ENCODE results near the gene VAV2.

Gene VAV2

GRCh38 chr9:133980864-133981588, 11.1 kb downstream of the VAV2 start:
- DNase-seq: no peak

- DNase-seq: no peak
Measured at GRCh38 chr9:133979921-133980863, 11.9 kb downstream of the VAV2 start.

GRCh38 chr9:133979273-133979920, 12.7 kb downstream of the VAV2 start:
- no peak for DNase-seq

DNA sequence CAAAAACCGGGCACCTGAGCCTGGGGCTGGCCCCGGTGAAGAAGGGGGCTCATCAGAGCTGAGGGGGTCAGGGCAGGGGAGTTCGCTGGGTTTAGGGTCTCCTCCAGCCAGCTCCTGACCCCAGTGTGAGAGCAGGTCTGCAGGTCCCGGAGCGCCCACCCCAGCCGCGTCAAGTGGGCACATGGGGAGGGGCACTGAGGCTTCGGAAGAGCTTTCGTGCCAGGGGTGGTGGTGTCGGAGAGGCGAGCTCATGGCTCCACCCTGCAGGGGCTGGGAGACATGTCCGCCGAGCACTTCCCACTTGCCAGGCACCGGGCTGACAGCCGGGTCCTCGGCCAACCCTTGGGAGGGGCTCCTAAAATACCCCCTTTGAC, 13.2 kb downstream of the VAV2 start:
- no peak for DNase-seq

- no peak for DNase-seq
Measured at GRCh38 chr9:133978226-133978898, 13.8 kb downstream of the VAV2 start.

- no peak for DNase-seq
Measured at GRCh38 chr9:133977421-133978201, 14.5 kb downstream of the VAV2 start.

DNA sequence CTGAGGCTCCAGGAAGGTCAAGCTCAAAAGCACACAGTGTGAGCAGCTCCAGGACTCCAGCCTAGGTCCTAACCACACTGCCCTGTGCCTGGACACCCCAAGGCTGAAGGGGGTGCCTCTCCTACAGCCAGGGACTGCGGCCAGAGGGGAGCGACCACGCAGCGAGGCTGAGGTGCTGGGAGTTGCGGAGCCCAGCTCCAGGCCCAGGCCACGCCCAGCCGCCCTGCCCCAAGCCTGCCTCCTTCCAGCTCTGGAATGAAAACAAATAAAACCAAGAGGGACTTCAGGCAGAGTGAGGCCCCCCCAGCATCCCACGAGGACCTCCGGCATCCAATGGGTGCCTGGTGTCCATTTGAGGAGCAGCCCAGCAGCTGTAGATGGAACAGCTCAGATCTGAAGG, 15.2 kb downstream of the VAV2 start:
- no peak for DNase-seq

GRCh38 chr9:133976191-133976861, 15.8 kb downstream of the VAV2 start:
- DNase-seq: no peak

GRCh38 chr9:133975511-133975910, 16.6 kb downstream of the VAV2 start:
- no peak for DNase-seq

DNA sequence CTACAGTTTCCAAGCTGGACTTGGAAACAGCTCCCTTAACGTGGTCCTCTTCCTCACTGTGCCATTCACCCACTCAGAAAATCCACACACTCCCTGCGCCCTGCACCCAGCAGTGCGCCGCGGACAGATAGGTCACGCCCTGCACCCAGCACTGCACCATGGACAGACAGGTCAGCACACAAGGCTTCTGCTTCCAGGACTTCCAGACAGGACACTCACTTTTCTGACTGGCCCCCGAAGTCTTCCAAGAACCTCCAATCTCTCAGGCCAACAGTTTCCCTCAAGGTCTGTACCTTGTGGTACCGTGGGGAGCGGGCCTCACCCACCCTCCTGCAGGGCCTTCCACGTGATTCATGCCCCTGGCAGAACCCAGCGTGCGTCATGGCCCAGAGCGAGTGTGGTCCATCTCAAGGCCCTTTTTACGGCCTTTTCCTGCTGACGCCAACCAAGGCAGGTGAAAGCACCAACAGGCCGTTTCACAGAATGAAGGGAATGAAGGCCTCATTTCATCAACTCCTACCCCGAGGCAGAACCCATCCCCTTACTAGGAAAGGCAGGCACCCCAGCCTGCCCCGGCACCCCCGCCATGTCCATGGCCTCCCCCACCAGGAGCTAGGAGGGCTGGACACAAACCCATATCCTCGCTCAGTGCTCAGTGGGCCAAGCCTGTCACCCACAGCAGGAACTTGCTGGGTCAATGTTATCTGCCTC, 17.3 kb downstream of the VAV2 start:
- DNase-seq: no peak

DNA sequence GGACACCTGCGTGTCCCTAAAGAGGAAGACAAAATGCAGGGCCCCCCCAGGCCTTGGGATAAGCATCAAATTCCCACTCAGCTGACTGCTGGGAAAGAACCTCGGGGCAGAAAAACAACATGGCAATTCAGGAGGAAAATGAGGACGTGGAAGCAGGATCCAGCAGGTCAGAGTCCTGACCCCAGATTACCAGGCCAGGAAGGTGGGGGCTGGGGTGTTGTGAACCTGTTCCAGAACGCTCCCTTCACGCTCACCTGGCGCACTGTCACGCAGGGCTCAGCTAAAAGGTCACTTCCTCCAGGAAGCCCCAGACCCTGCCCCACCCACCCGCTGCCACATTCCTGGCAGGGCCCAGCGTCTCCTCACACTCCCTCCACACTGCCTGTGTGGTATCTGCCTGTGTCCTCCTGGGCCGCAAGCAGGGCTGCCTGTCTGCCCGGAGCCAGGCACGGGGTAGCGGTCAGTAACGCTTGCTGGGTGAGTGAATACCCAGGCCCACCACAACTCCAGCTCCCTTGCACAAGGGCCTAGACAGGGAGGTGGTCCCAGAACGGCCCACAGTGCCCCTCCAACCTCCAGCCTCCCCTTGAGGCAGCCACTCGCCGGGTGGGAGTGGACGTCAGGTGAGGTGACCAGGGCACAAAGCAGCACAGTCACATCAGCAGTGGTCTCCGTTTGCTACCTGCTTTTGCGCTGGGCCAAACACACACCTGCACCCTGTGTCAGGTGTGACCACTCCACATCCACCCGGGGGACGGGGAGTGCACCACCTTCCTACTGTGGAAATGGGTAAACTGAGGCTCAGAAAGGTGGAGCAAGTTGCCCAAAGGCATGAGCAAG, 18.1 kb downstream of the VAV2 start:
- DNase-seq: no peak

GRCh38 chr9:133973111-133973790, 18.9 kb downstream of the VAV2 start:
- no peak for DNase-seq

- DNase-seq: no peak
Measured at GRCh38 chr9:133971981-133972941, 19.9 kb downstream of the VAV2 start.

GRCh38 chr9:133971121-133971951, 20.8 kb downstream of the VAV2 start:
- no peak for DNase-seq

GRCh38 chr9:133970581-133971058, 21.5 kb downstream of the VAV2 start:
- DNase-seq: no peak

GRCh38 chr9:133969681-133970580, 22.2 kb downstream of the VAV2 start:
- no peak for DNase-seq
